Glutamatergic neuron (in vitro differentiated cells): ENCODE data around the gene PTPRN2. TPM values are rescaled to one million over a fixed set of nuclear protein-coding genes. Genes with fewer than 3 reads are reported as not detected.

Experiments
- DNase-seq: peaks from one replicate; pipeline ENCODE4 v3.0.0; 2022
- H3K27ac Mint-ChIP-seq: one replicate; pipeline ENCODE4 v1.8.0; 2020; ENCODE audit warnings: mild to moderate bottlenecking, mixed read lengths, inconsistent platforms; ENCODE audit not compliant: unreplicated experiment
- H3K27me3 Mint-ChIP-seq: one replicate; pipeline ENCODE4 v1.8.0; 2020; ENCODE audit warnings: mild to moderate bottlenecking, moderate library complexity, mixed read lengths, inconsistent platforms; ENCODE audit not compliant: unreplicated experiment
- H3K36me3 Mint-ChIP-seq: one replicate; pipeline ENCODE4 v1.8.0; 2020; ENCODE audit warnings: mild to moderate bottlenecking, mixed read lengths, inconsistent platforms; ENCODE audit not compliant: unreplicated experiment
- H3K4me1 Mint-ChIP-seq: one replicate; pipeline ENCODE4 v1.8.0; 2020; ENCODE audit warnings: mild to moderate bottlenecking, low read depth, mixed read lengths, inconsistent platforms; ENCODE audit not compliant: unreplicated experiment
- H3K4me3 Mint-ChIP-seq: one replicate; pipeline ENCODE4 v1.8.0; 2020; ENCODE audit warnings: mild to moderate bottlenecking, mixed read lengths, inconsistent platforms; ENCODE audit not compliant: unreplicated experiment
- H3K9me3 Mint-ChIP-seq: one replicate; pipeline ENCODE4 v1.8.0; 2020; ENCODE audit warnings: mild to moderate bottlenecking, moderate library complexity, mixed read lengths, inconsistent platforms; ENCODE audit not compliant: unreplicated experiment
- total RNA-seq: library from RNA; stranded (reverse); fragmentation: NEBNext Ultra II Directional; extraction: Animal tissue kit (Norgen Biotek cat#: 25700); gene quantifications from one replicate; pipeline ENCODE4 v1.2.1, GENCODE V29; 2021; ENCODE audit not compliant: unreplicated experiment
- TF ChIP-seq, protein P1 (sequence below): fragments of 200-600 bp; sonication (generic); IDR thresholded peaks from one replicate; pipeline ENCODE4 v1.5.0; 2021; ENCODE audit not compliant: partially characterized antibody, unreplicated experiment

The PTPRN2 gene
- total RNA-seq, 1 donor from 2014 or later, result 49.0 TPM

DNA sequence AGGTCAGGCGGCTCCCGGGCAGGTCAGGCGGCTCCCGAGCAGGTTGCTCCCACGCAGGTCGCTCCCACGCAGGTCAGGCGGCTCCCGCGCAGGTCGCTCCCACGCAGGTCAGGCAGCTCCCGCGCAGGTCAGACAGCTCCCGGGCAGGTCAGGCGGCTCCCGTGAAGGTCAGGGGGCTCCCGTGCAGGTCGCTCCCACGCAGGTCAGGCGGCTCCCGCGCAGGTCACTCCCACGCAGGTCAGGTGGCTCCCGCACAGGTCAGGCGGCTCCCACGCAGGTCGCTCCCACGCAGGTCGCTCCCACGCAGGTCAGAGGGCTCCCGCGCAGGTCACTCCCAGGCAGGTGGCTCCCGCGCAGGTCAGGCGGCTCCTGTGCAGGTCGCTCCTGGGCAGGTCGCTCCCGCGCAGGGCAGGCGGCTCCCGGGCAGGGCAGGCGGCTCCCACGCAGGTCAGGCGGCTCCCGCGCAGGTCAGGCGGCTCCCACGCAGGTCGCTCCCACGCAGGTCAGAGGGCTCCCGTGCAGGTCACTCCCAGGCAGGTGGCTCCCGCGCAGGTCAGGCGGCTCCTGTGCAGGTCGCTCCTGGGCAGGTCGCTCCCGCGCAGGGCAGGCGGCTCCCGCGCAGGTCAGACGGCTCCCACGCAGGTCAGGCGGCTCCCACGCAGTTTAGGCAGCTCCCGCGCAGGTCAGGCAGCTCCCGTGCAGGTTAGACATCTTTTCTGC is 30.7 kb downstream of the PTPRN2 start:
- TF ChIP-seq, protein P1, sequence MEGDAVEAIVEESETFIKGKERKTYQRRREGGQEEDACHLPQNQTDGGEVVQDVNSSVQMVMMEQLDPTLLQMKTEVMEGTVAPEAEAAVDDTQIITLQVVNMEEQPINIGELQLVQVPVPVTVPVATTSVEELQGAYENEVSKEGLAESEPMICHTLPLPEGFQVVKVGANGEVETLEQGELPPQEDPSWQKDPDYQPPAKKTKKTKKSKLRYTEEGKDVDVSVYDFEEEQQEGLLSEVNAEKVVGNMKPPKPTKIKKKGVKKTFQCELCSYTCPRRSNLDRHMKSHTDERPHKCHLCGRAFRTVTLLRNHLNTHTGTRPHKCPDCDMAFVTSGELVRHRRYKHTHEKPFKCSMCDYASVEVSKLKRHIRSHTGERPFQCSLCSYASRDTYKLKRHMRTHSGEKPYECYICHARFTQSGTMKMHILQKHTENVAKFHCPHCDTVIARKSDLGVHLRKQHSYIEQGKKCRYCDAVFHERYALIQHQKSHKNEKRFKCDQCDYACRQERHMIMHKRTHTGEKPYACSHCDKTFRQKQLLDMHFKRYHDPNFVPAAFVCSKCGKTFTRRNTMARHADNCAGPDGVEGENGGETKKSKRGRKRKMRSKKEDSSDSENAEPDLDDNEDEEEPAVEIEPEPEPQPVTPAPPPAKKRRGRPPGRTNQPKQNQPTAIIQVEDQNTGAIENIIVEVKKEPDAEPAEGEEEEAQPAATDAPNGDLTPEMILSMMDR, result no peak
- Mint-ChIP-seq H3K4me1 (peaks cover 3% of the 10 kb centered on the region), H3K9me3 (peaks cover 16% of the 10 kb centered on the region), H3K4me3 (no peak overlapping the region), H3K36me3 (peaks cover 8% of the 10 kb centered on the region), H3K27ac (no peak overlapping the region), H3K27me3 (peaks cover 2% of the 10 kb centered on the region)
- DNase-seq, result no peak

DNA sequence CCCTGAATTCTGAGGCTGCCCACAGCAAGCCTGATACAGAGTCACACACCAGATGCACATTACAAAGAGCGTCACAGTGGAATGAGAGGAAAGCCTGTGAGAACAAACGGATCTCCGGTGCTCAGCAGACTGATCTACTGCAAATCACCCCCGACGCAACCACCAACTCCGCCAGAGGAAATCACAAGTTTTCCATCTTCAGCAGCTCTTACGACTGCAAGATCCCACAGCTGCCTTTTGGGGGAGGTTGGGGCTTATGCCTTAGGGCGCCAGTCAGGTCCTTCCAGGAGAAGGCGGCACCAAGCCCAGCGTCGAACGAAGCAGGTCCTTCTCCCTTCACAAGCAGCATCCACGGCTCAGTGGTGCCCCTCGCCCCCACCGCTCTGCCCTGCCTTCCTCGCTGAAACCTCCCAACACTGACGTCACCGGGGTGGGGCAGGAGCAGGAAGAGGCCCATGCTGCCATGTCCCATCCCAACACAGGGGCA is 32.5 kb downstream of the PTPRN2 start:
- Mint-ChIP-seq H3K4me3 (no peak overlapping the region), H3K36me3 (peaks cover 8% of the 10 kb centered on the region)

DNA sequence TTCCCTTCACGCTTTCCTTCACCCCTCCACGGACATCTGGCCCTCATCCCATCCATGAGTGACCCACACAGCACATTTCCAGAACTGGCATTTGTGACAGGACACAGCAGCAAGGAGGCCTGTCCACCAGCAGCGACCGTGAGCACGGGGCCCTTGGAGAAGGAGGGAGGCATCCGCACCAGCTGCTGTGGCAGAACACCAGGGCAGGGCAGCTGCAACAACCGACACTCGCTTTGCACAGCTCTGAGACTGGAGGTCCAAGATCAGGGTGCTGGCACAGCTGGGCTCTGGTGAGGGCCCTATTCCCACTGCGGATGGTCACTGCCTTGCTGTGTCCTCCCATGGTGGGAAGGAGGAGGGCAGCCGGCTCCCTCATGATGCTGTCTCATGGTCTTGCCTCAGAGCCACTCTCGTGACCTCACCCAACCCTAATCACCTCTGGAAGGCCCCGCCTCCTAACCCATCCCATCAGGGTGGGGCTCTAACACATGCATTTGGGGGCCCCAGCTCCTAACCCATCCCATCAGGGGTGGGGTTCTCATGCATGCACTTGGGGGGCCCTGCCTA is 36.7 kb downstream of the PTPRN2 start:
- peaks cover 8% of the 10 kb centered on the region for H3K9me3 Mint-ChIP-seq
- TF ChIP-seq, protein P1, result no peak
- peak overlapping the region; percentile 26 for H3K4me3 Mint-ChIP-seq
- H3K4me1 Mint-ChIP-seq, result peaks cover 9% of the 10 kb centered on the region
- H3K36me3 Mint-ChIP-seq, result peaks cover 7% of the 10 kb centered on the region
- no peak for DNase-seq
- H3K27ac Mint-ChIP-seq, result peak overlapping the region; percentile 86
- peaks cover 8% of the 10 kb centered on the region for H3K27me3 Mint-ChIP-seq

More for the DNA sequence above, 32.5 kb downstream of the PTPRN2 start:
- Mint-ChIP-seq H3K27ac (no peak overlapping the region), H3K4me1 (peaks cover 5% of the 10 kb centered on the region), H3K9me3 (peaks cover 18% of the 10 kb centered on the region), H3K27me3 (peaks cover 5% of the 10 kb centered on the region)
- no peak for DNase-seq
- TF ChIP-seq, protein P1, result no peak

DNA sequence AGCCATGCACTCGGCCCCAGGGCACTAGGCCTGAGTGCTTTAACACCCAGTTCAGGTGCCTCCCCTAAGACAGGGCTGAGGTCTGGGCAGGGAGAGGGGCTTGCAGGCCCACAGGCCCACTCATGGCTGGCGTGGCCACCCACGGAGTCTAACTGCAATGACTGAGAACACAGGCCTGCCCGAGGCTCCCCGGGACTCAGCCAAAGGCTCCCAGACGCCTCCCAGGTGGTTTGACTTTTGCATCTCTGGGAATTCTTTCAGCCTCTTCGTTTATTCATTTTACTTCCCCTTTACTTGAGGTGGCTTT is 37.3 kb downstream of the PTPRN2 start:
- TF ChIP-seq, protein P1, result no peak

More for the DNA sequence above, 37.3 kb downstream of the PTPRN2 start:
- Mint-ChIP-seq H3K9me3 (peaks cover 7% of the 10 kb centered on the region), H3K27me3 (peaks cover 7% of the 10 kb centered on the region), H3K4me3 (peak overlapping the region; percentile 26), H3K4me1 (peaks cover 9% of the 10 kb centered on the region), H3K27ac (peak overlapping the region; percentile 86), H3K36me3 (peaks cover 4% of the 10 kb centered on the region)
- DNase-seq, result no peak
